ENCODE data around the gene LRRC56.
"Not testable (repeated sequence)": the region's sequence is repeated elsewhere in the genome, so short reads cannot be mapped to it uniquely, and the experiment has no call there.

Gene LRRC56

GRCh38 chr11:512761-513595 lies 24.3 kb upstream of the LRRC56 start:
- WGBS, 2 experiments (ENCODE audit: insufficient coverage in 2 of 2), result 94% methylated on average over 28 of the region's 29 CpGs
- no peaks in the 10 kb centered on the region for H3K4me1 ChIP-seq (ENCODE audit: control insufficient read depth, insufficient read depth, low read length, poor library complexity, severe bottlenecking)
- H3K36me3 ChIP-seq (ENCODE audit: control insufficient read depth, insufficient read depth, low read length), result peaks cover 54% of the 10 kb centered on the region
- peaks cover 8% of the 10 kb centered on the region for H3K9me3 ChIP-seq (ENCODE audit: control insufficient read depth, low read length)
- H3K27ac ChIP-seq (ENCODE audit: low read depth, low read length, severe bottlenecking), result no peak overlapping the region
- no peak overlapping the region for H3K4me3 ChIP-seq (ENCODE audit: extremely low read depth, insufficient read depth, low read length, poor library complexity, severe bottlenecking)

GRCh38 chr11:514606-515005 lies 22.7 kb upstream of the LRRC56 start:
- Histone ChIP-seq H3K27ac (ENCODE audit: low read depth, low read length, severe bottlenecking) (no peak overlapping the region), H3K4me3 (ENCODE audit: extremely low read depth, insufficient read depth, low read length, poor library complexity, severe bottlenecking) (no peak overlapping the region)
- WGBS, 2 experiments (ENCODE audit: insufficient coverage in 2 of 2), result 96 to 98% methylated on average over 10 of the region's 10 CpGs

GRCh38 chr11:515131-515530 lies 22.2 kb upstream of the LRRC56 start:
- 86 to 87% methylated on average over 5 of the region's 6 CpGs for WGBS, 2 experiments (ENCODE audit: insufficient coverage in 2 of 2)
- Histone ChIP-seq H3K4me3 (ENCODE audit: extremely low read depth, insufficient read depth, low read length, poor library complexity, severe bottlenecking) (no peak overlapping the region), H3K27ac (ENCODE audit: low read depth, low read length, severe bottlenecking) (no peak overlapping the region), H3K4me1 (ENCODE audit: control insufficient read depth, insufficient read depth, low read length, poor library complexity, severe bottlenecking) (no peaks in the 10 kb centered on the region), H3K9me3 (ENCODE audit: control insufficient read depth, low read length) (peaks cover 12% of the 10 kb centered on the region), H3K36me3 (ENCODE audit: control insufficient read depth, insufficient read depth, low read length) (peaks cover 41% of the 10 kb centered on the region)

More at GRCh38 chr11:514606-515005, 22.7 kb upstream of the LRRC56 start:
- Histone ChIP-seq H3K9me3 (ENCODE audit: control insufficient read depth, low read length) (peaks cover 12% of the 10 kb centered on the region), H3K36me3 (ENCODE audit: control insufficient read depth, insufficient read depth, low read length) (peaks cover 47% of the 10 kb centered on the region), H3K4me1 (ENCODE audit: control insufficient read depth, insufficient read depth, low read length, poor library complexity, severe bottlenecking) (no peaks in the 10 kb centered on the region)

GRCh38 chr11:516400-516799 lies 20.9 kb upstream of the LRRC56 start:
- Histone ChIP-seq H3K9me3 (ENCODE audit: control insufficient read depth, low read length) (peaks cover 12% of the 10 kb centered on the region), H3K4me1 (ENCODE audit: control insufficient read depth, insufficient read depth, low read length, poor library complexity, severe bottlenecking) (no peaks in the 10 kb centered on the region), H3K27ac (ENCODE audit: low read depth, low read length, severe bottlenecking) (no peak overlapping the region), H3K4me3 (ENCODE audit: extremely low read depth, insufficient read depth, low read length, poor library complexity, severe bottlenecking) (no peak overlapping the region), H3K36me3 (ENCODE audit: control insufficient read depth, insufficient read depth, low read length) (peaks cover 33% of the 10 kb centered on the region)
- WGBS, 2 experiments (ENCODE audit: insufficient coverage in 2 of 2), result 83% methylated on average over 4 of the region's 4 CpGs; no CpG with 5 or more reads in 1 of the 2 experiments

GRCh38 chr11:516918-517685 lies 20.2 kb upstream of the LRRC56 start:
- not testable (repeated sequence) for H3K4me3 ChIP-seq (ENCODE audit: extremely low read depth, insufficient read depth, low read length, poor library complexity, severe bottlenecking); H3K4me1 ChIP-seq (ENCODE audit: control insufficient read depth, insufficient read depth, low read length, poor library complexity, severe bottlenecking); H3K27ac ChIP-seq (ENCODE audit: low read depth, low read length, severe bottlenecking)
- Histone ChIP-seq H3K9me3 (ENCODE audit: control insufficient read depth, low read length) (peaks cover 12% of the 10 kb centered on the region), H3K36me3 (ENCODE audit: control insufficient read depth, insufficient read depth, low read length) (peaks cover 30% of the 10 kb centered on the region)
- 96 to 98% methylated on average over 35 to 39 of the region's 43 CpGs for WGBS, 2 experiments (ENCODE audit: insufficient coverage in 2 of 2)

- H3K9me3 ChIP-seq (ENCODE audit: control insufficient read depth, low read length), result peaks cover 12% of the 10 kb centered on the region
- whole genome bisulfite sequencing, 2 experiments (ENCODE audit: insufficient coverage in 2 of 2), result 41 to 42% methylated on average over 69 of the region's 74 CpGs
- no peak overlapping the region for H3K27ac ChIP-seq (ENCODE audit: low read depth, low read length, severe bottlenecking)
- H3K36me3 ChIP-seq (ENCODE audit: control insufficient read depth, insufficient read depth, low read length), result peaks cover 18% of the 10 kb centered on the region
- no peaks in the 10 kb centered on the region for H3K4me1 ChIP-seq (ENCODE audit: control insufficient read depth, insufficient read depth, low read length, poor library complexity, severe bottlenecking)
- no peak overlapping the region for H3K4me3 ChIP-seq (ENCODE audit: extremely low read depth, insufficient read depth, low read length, poor library complexity, severe bottlenecking)
These were observed 18.7 kb upstream of the LRRC56 start for GRCh38 chr11:518463-519202.

GRCh38 chr11:520428-521176 lies 16.7 kb upstream of the LRRC56 start:
- Histone ChIP-seq H3K36me3 (ENCODE audit: control insufficient read depth, insufficient read depth, low read length) (no peaks in the 10 kb centered on the region), H3K4me1 (ENCODE audit: control insufficient read depth, insufficient read depth, low read length, poor library complexity, severe bottlenecking) (no peaks in the 10 kb centered on the region), H3K9me3 (ENCODE audit: control insufficient read depth, low read length) (peaks cover 12% of the 10 kb centered on the region), H3K27ac (ENCODE audit: low read depth, low read length, severe bottlenecking) (no peak overlapping the region), H3K4me3 (ENCODE audit: extremely low read depth, insufficient read depth, low read length, poor library complexity, severe bottlenecking) (no peak overlapping the region)
- WGBS, 2 experiments (ENCODE audit: insufficient coverage in 2 of 2), result 94% methylated on average over 34 to 37 of the region's 39 CpGs

GRCh38 chr11:521177-521688 lies 16.1 kb upstream of the LRRC56 start:
- Histone ChIP-seq H3K27ac (ENCODE audit: low read depth, low read length, severe bottlenecking) (no peak overlapping the region), H3K4me3 (ENCODE audit: extremely low read depth, insufficient read depth, low read length, poor library complexity, severe bottlenecking) (no peak overlapping the region), H3K36me3 (ENCODE audit: control insufficient read depth, insufficient read depth, low read length) (no peaks in the 10 kb centered on the region), H3K9me3 (ENCODE audit: control insufficient read depth, low read length) (peaks cover 12% of the 10 kb centered on the region), H3K4me1 (ENCODE audit: control insufficient read depth, insufficient read depth, low read length, poor library complexity, severe bottlenecking) (no peaks in the 10 kb centered on the region)
- WGBS, 2 experiments (ENCODE audit: insufficient coverage in 2 of 2), result 94 to 95% methylated on average over 5 to 8 of the region's 10 CpGs

GRCh38 chr11:526192-526591 lies 11.1 kb upstream of the LRRC56 start:
- H3K4me3 ChIP-seq (ENCODE audit: extremely low read depth, insufficient read depth, low read length, poor library complexity, severe bottlenecking), result no peak overlapping the region
- 82 to 85% methylated on average over 13 to 16 of the region's 17 CpGs for WGBS, 2 experiments (ENCODE audit: insufficient coverage in 2 of 2)
- no peak overlapping the region for H3K27ac ChIP-seq (ENCODE audit: low read depth, low read length, severe bottlenecking)
- H3K4me1 ChIP-seq (ENCODE audit: control insufficient read depth, insufficient read depth, low read length, poor library complexity, severe bottlenecking), result no peaks in the 10 kb centered on the region
- H3K36me3 ChIP-seq (ENCODE audit: control insufficient read depth, insufficient read depth, low read length), result peaks cover 3% of the 10 kb centered on the region
- H3K9me3 ChIP-seq (ENCODE audit: control insufficient read depth, low read length), result no peaks in the 10 kb centered on the region
